ENCODE data around the gene OCRL. TPM values are rescaled to one million over a fixed set of nuclear protein-coding genes. Genes with fewer than 3 reads are reported as not detected.

Gene OCRL
- total and polyA plus RNA-seq, 2 of the 13 experiments (the other 11 are each of a cell fraction or from before 2014, with no cell fraction given) = 13.4 to 32.0 TPM

- no peak for TF ChIP-seq ZFP36L1 (CRISPR knock-in tag; IDR thresholded peaks at IDR 0.05)
- peak; percentile 63; the same call in 1 of the 2 replicates for TF ChIP-seq CREM (IDR thresholded peaks at IDR 0.05)
- no peak for TF ChIP-seq CREM (CRISPR knock-in tag; IDR thresholded peaks at IDR 0.05)
- no peak for TF ChIP-seq ZNF160 (CRISPR knock-in tag; IDR thresholded peaks at IDR 0.05)
- no peak for TF ChIP-seq ZBTB42 (CRISPR knock-in tag; IDR thresholded peaks at IDR 0.05)
- peak; percentile 46; the same call in 1 of the 2 replicates for TF ChIP-seq AHDC1 (CRISPR knock-in tag; IDR thresholded peaks at IDR 0.05; ENCODE audit: borderline replicate concordance)
- no peak for TF ChIP-seq IKZF1 (IDR thresholded peaks at IDR 0.05)
- no peak for TF ChIP-seq ONECUT2 (CRISPR knock-in tag; IDR thresholded peaks at IDR 0.05)
- peak; percentile 16 for TF ChIP-seq ASH2L (IDR thresholded peaks at IDR 0.05; ENCODE audit: insufficient read length, low read depth, low read length)
- TF ChIP-seq ZNF3 (CRISPR knock-in tag; IDR thresholded peaks at IDR 0.05) = no peak
- TF ChIP-seq ZFP37 (CRISPR knock-in tag; IDR thresholded peaks at IDR 0.05; ENCODE audit: borderline replicate concordance) = no peak
- TF ChIP-seq ZNF256 (CRISPR knock-in tag; conservative IDR thresholded peaks at IDR 0.05) = no peak
- TF ChIP-seq FOSL1 (CRISPR knock-in tag; IDR thresholded peaks at IDR 0.05; ENCODE audit: borderline replicate concordance) = no peak
- no peak for TF ChIP-seq PHB2 (IDR thresholded peaks at IDR 0.05; ENCODE audit: partially characterized antibody)
- no peak for TF ChIP-seq SCMH1 (CRISPR knock-in tag; IDR thresholded peaks at IDR 0.05; ENCODE audit: borderline replicate concordance)
- no peak for TF ChIP-seq KDM3A (CRISPR knock-in tag; IDR thresholded peaks at IDR 0.05; ENCODE audit: low read depth)
- TF ChIP-seq ZNF841 (CRISPR knock-in tag; IDR thresholded peaks at IDR 0.05; ENCODE audit: borderline replicate concordance) = no peak
- no peak for TF ChIP-seq ZNF33B (CRISPR knock-in tag; IDR thresholded peaks at IDR 0.05)
- no peak for TF ChIP-seq ZNF772 (CRISPR knock-in tag; IDR thresholded peaks at IDR 0.05)
- no peak for TF ChIP-seq AGO2 (optimal IDR thresholded peaks at IDR 0.05; ENCODE audit: low read depth, low read length)
- TF ChIP-seq DZIP1 (CRISPR knock-in tag; IDR thresholded peaks at IDR 0.05) = no peak
- TF ChIP-seq ZNF24 (IDR thresholded peaks at IDR 0.05) = no peak
- TF ChIP-seq, protein P1, sequence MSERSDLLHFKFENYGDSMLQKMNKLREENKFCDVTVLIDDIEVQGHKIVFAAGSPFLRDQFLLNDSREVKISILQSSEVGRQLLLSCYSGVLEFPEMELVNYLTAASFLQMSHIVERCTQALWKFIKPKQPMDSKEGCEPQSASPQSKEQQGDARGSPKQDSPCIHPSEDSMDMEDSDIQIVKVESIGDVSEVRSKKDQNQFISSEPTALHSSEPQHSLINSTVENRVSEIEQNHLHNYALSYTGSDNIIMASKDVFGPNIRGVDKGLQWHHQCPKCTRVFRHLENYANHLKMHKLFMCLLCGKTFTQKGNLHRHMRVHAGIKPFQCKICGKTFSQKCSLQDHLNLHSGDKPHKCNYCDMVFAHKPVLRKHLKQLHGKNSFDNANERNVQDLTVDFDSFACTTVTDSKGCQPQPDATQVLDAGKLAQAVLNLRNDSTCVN (CRISPR knock-in tag; IDR thresholded peaks at IDR 0.05; ENCODE audit: borderline replicate concordance) = no peak
Observed at GRCh38 chrX:129585691-129586090, 45.6 kb downstream of the OCRL start (continued).

Measured in HepG2 (cell line).